GM10266 (cell line): ENCODE data around the gene PSMB11.

Experiments
- DNase-seq: peaks from one replicate; pipeline ENCODE4 v3.0.0; 2012; ENCODE audit errors: extremely low spot score
- TF ChIP-seq, protein P1 (sequence below): IDR thresholded peaks from 2 replicates; pipeline ENCODE4 v1.5.1; 2012; ENCODE audit warnings: mild to moderate bottlenecking, low read depth; ENCODE audit not compliant: control insufficient read depth, insufficient read depth; ENCODE audit errors: missing control alignments

Gene PSMB11

GRCh38 chr14:23071244-23071920, 29.4 kb downstream of the PSMB11 start:
- TF ChIP-seq, protein P1, sequence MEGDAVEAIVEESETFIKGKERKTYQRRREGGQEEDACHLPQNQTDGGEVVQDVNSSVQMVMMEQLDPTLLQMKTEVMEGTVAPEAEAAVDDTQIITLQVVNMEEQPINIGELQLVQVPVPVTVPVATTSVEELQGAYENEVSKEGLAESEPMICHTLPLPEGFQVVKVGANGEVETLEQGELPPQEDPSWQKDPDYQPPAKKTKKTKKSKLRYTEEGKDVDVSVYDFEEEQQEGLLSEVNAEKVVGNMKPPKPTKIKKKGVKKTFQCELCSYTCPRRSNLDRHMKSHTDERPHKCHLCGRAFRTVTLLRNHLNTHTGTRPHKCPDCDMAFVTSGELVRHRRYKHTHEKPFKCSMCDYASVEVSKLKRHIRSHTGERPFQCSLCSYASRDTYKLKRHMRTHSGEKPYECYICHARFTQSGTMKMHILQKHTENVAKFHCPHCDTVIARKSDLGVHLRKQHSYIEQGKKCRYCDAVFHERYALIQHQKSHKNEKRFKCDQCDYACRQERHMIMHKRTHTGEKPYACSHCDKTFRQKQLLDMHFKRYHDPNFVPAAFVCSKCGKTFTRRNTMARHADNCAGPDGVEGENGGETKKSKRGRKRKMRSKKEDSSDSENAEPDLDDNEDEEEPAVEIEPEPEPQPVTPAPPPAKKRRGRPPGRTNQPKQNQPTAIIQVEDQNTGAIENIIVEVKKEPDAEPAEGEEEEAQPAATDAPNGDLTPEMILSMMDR = no peak
- peak; percentile 86 for DNase-seq

GRCh38 chr14:23071921-23072539, 30.0 kb downstream of the PSMB11 start:
- DNase-seq = no peak
- TF ChIP-seq, protein P1 = no peak

GRCh38 chr14:23074906-23075305, 32.9 kb downstream of the PSMB11 start:
- DNase-seq = no peak
- TF ChIP-seq, protein P1 = no peak

DNA sequence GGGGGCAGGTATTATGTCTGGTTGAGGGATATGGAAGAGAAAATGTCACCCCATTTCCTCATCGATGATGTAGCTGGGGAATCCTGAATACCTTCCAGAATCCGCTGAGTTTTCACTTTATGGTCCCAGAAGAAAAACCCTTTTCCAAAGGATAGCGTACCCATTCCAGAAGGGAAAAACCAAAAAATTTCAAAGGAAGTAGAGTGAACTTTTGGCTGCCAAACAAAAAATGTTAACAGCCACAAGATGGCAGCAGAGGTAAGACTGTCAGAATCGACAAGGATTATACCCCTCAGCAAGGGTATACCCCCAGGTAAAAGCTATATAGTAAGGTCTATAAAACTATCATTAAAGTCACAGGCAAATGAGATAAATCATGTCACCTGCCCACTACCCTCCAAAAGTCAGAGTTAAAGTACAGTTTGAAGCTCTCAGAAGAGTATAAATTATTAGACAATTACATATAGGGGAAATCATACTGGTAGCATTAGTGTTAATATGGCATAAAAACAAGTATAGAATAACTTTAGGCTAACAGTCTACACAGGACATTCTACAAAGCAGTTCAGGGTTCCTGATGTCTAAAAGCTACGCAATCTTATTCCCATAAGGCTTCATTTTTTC, 34.9 kb downstream of the PSMB11 start:
- TF ChIP-seq, protein P1 = peak; percentile 52
- no peak for DNase-seq

- no peak for DNase-seq
- TF ChIP-seq, protein P1 = no peak
Measured at GRCh38 chr14:23077962-23078361, 36.0 kb downstream of the PSMB11 start.

GRCh38 chr14:23078692-23079116, 36.7 kb downstream of the PSMB11 start:
- DNase-seq = no peak
- TF ChIP-seq, protein P1 = no peak

- TF ChIP-seq, protein P1 = no peak
- DNase-seq = no peak
Measured at GRCh38 chr14:23079716-23080115, 37.7 kb downstream of the PSMB11 start.
